WERI-Rb-1 (cell line): ENCODE measurements around the gene NR0B2.

Experiments used
- DNase-seq: peaks from one replicate; pipeline ENCODE4 v3.0.0-alpha.2; 2020
- H3K27ac ChIP-seq: fragments of 250-450 bp; sonication (Bioruptor Pico); 2 replicates; pipeline ENCODE4 v1.5.1; 2020; ENCODE audit warnings: mild to moderate bottlenecking, moderate library complexity
- H3K27me3 ChIP-seq: fragments of 250-450 bp; sonication (Bioruptor Pico); 2 replicates; pipeline ENCODE4 v1.5.1; 2021; ENCODE audit warnings: mild to moderate bottlenecking, low read depth, moderate library complexity; ENCODE audit not compliant: insufficient read depth, severe bottlenecking
- H3K36me3 ChIP-seq: fragments of 250-450 bp; sonication (Bioruptor Pico); 2 replicates; pipeline ENCODE4 v1.5.1; 2020; ENCODE audit warnings: mild to moderate bottlenecking, moderate library complexity
- H3K4me3 ChIP-seq: 2 replicates; pipeline ENCODE4 v1.5.1; 2011; ENCODE audit warnings: low read depth, mild to moderate bottlenecking, control low read depth, low read length
- H3K9me3 ChIP-seq: fragments of 250-450 bp; sonication (Bioruptor Pico); 2 replicates; pipeline ENCODE4 v1.5.1; 2021; ENCODE audit warnings: mild to moderate bottlenecking, moderate library complexity; ENCODE audit not compliant: severe bottlenecking
- TF ChIP-seq, protein P1 (sequence below): IDR thresholded peaks from 2 replicates; pipeline ENCODE4 v1.5.1; 2011; ENCODE audit warnings: low read depth, mild to moderate bottlenecking, control low read depth, inconsistent platforms, low read length

NR0B2 gene, protein sequence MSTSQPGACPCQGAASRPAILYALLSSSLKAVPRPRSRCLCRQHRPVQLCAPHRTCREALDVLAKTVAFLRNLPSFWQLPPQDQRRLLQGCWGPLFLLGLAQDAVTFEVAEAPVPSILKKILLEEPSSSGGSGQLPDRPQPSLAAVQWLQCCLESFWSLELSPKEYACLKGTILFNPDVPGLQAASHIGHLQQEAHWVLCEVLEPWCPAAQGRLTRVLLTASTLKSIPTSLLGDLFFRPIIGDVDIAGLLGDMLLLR

GRCh38 chr1:26913754-26914619 lies at the start of gene NR0B2:
NR0B2 (minus strand) TSS chr1:26913975; CDS start chr1:26913940, 35 bp downstream.
- TF ChIP-seq, protein P1, sequence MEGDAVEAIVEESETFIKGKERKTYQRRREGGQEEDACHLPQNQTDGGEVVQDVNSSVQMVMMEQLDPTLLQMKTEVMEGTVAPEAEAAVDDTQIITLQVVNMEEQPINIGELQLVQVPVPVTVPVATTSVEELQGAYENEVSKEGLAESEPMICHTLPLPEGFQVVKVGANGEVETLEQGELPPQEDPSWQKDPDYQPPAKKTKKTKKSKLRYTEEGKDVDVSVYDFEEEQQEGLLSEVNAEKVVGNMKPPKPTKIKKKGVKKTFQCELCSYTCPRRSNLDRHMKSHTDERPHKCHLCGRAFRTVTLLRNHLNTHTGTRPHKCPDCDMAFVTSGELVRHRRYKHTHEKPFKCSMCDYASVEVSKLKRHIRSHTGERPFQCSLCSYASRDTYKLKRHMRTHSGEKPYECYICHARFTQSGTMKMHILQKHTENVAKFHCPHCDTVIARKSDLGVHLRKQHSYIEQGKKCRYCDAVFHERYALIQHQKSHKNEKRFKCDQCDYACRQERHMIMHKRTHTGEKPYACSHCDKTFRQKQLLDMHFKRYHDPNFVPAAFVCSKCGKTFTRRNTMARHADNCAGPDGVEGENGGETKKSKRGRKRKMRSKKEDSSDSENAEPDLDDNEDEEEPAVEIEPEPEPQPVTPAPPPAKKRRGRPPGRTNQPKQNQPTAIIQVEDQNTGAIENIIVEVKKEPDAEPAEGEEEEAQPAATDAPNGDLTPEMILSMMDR = no peak
- Histone ChIP-seq H3K9me3 (no peaks in the 10 kb centered on the region), H3K27me3 (no peaks in the 10 kb centered on the region), H3K27ac (no peak within 1 kb of the TSS), H3K4me3 (no peak within 1 kb of the TSS), H3K36me3 (no peaks in the 10 kb centered on the region)
- no peak for DNase-seq

- H3K27me3 ChIP-seq = peaks cover 26% of the 10 kb centered on the region
- TF ChIP-seq, protein P1 = no peak
- H3K27ac ChIP-seq = no peak overlapping the region
- H3K4me3 ChIP-seq = no peak overlapping the region
- no peaks in the 10 kb centered on the region for H3K36me3 ChIP-seq
- no peaks in the 10 kb centered on the region for H3K9me3 ChIP-seq
- DNase-seq = no peak
These were observed 48.1 kb upstream of the NR0B2 start for GRCh38 chr1:26961826-26962225.

DNA sequence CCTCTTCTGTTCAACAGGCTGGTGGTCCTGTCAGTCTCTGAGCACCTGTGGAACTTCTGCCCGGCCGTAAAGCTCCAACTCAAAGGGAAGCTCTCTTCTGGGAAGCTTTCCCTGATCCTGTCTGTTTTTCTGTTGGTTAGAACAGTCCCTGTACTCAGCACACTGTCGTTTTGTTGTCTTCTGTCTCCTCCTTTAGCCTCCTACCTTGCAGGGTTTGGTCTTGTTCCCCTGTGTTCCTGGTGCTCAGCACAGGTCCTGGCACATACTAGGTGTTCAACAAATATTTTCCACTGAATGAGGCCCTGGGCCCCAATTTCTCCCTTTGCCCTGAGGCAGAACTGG lies 46.8 kb upstream of the NR0B2 start:
- Histone ChIP-seq H3K36me3 (no peaks in the 10 kb centered on the region), H3K4me3 (peak overlapping the region; percentile 62), H3K27me3 (peaks cover 26% of the 10 kb centered on the region), H3K9me3 (no peaks in the 10 kb centered on the region), H3K27ac (no peak overlapping the region)
- no peak for DNase-seq
- TF ChIP-seq, protein P1 = no peak

- peak; percentile 62 for DNase-seq
- H3K27me3 ChIP-seq = peaks cover 26% of the 10 kb centered on the region
- H3K36me3 ChIP-seq = no peaks in the 10 kb centered on the region
- peak within 1 kb of the TSS; percentile 62 for H3K4me3 ChIP-seq
- H3K27ac ChIP-seq = no peak within 1 kb of the TSS
- TF ChIP-seq, protein P1 = peak; percentile 58
- H3K9me3 ChIP-seq = no peaks in the 10 kb centered on the region
These were observed 46.2 kb upstream of the NR0B2 start, which contains the start of gene KDF1 for GRCh38 chr1:26959722-26960624. KDF1 (minus strand) TSS chr1:26960468; CDS start chr1:26952380, 8,088 bp downstream.

DNA sequence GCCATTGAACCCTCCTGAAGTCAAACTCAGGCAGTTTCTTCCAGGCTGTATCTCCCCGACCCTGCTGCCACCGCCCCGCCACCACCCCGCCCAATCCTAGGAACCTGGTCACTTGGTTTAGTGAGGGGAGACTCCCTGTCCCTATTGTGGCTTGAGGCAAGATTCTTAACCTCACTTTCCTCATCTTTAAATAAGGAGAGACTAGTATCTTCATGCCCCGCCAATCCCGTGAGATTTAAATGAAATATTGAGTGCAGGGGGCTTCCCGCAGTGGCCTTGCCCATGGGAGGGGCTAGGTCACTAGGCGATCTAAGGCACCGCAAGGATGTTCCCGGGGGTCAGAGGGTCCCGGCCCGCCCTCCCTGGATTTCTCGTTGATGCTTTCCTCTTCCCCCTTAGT lies 45.5 kb upstream of the NR0B2 start:
- H3K27me3 ChIP-seq = peaks cover 26% of the 10 kb centered on the region
- no peak overlapping the region for H3K27ac ChIP-seq
- H3K9me3 ChIP-seq = no peaks in the 10 kb centered on the region
- no peaks in the 10 kb centered on the region for H3K36me3 ChIP-seq
- peak overlapping the region; percentile 62 for H3K4me3 ChIP-seq
- no peak for DNase-seq
- TF ChIP-seq, protein P1 = no peak
